ENCODE measurements around the gene VTN. TPM values are rescaled to one million over a fixed set of nuclear protein-coding genes. Genes with fewer than 3 reads are reported as not detected.

VTN gene
- total and polyA plus RNA-seq, 3 donors from 2014 or later = 6.5 to 57.9 (median 9.7) TPM

DNA sequence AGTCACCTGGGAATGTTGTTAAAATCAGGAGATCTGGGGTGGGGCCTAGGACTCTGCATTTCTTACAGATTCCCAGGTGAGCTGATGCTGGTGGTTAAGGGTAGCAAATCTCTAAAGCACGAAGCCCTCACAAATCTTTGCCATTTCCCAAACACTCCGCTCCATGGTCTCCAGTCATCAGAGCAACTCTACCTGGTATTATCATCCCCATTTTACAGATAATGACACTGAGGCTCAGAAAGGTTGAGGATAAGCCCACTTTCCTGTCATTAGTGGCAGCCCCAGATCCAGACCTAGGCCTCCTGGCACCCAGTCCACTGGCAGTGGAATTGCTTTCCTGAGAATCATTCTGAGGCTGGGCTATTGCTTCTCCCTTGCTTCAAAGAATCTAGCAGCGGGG, 27.2 kb upstream of the VTN start:
- H3K36me3 ChIP-seq (ENCODE audit: low read depth, missing control alignments) = no peaks in the 10 kb centered on the region
- no peaks in the 10 kb centered on the region for H3K4me1 ChIP-seq
- H3K4me3 ChIP-seq = no peak overlapping the region
- H3K27me3 ChIP-seq = no peaks in the 10 kb centered on the region
- no peaks in the 10 kb centered on the region for H3K9me3 ChIP-seq
- H3K27ac ChIP-seq = no peak overlapping the region
- TF ChIP-seq, protein P1, sequence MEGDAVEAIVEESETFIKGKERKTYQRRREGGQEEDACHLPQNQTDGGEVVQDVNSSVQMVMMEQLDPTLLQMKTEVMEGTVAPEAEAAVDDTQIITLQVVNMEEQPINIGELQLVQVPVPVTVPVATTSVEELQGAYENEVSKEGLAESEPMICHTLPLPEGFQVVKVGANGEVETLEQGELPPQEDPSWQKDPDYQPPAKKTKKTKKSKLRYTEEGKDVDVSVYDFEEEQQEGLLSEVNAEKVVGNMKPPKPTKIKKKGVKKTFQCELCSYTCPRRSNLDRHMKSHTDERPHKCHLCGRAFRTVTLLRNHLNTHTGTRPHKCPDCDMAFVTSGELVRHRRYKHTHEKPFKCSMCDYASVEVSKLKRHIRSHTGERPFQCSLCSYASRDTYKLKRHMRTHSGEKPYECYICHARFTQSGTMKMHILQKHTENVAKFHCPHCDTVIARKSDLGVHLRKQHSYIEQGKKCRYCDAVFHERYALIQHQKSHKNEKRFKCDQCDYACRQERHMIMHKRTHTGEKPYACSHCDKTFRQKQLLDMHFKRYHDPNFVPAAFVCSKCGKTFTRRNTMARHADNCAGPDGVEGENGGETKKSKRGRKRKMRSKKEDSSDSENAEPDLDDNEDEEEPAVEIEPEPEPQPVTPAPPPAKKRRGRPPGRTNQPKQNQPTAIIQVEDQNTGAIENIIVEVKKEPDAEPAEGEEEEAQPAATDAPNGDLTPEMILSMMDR (IDR thresholded peaks at IDR 0.05) = no peak
- no peak for TF ChIP-seq POLR2A (IDR thresholded peaks at IDR 0.05)
- intact Hi-C loops (cut with DNase I; ENCODE audit: low total_unique reads) = no loop called here
- DNase-seq = no peak
- WGBS, 2 donors = 96 to 97% methylated on average over 3 of the region's 3 CpGs

DNA sequence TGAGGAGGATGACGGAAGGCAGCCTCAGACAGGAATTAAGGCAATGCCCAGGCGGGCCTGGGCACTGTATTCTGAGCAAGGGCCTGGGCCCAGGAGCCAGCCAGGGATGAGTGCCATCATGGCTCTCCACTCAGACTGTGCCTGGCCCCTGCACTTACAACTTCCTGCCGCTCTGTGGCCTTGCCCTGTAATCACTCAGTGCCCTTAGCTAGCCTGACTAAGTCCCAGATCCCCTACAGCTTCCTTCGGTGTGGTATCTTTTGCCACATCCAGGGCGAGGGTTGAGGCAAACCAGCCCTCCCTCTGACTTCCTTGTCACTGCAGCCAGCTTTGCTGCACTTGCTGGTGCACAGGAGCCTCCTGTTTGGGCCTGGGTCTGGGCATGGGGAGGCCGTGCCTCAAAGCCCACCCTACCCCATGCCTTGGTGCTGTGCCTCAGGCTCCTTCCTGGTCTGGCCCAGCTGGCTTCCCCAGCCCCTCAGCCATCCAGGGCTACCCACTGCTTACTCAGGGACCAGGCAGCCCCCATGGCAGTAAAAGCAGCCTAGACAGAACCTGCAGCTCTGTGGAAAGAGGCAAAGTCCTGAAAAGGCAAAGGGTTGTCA, 26.6 kb upstream of the VTN start:
- Histone ChIP-seq H3K4me3 (no peak overlapping the region), H3K27ac (no peak overlapping the region), H3K27me3 (no peaks in the 10 kb centered on the region), H3K36me3 (ENCODE audit: low read depth, missing control alignments) (no peaks in the 10 kb centered on the region), H3K9me3 (no peaks in the 10 kb centered on the region), H3K4me1 (no peaks in the 10 kb centered on the region)
- WGBS, 2 donors = 75% methylated on average over 6 of the region's 6 CpGs; no CpG with 5 or more reads in 1 of the 2 donors
- intact Hi-C loops (cut with DNase I; ENCODE audit: low total_unique reads) = no loop called here
- no peak for DNase-seq
- no peak for TF ChIP-seq POLR2A (IDR thresholded peaks at IDR 0.05)
- TF ChIP-seq, protein P1 (IDR thresholded peaks at IDR 0.05) = no peak

DNA sequence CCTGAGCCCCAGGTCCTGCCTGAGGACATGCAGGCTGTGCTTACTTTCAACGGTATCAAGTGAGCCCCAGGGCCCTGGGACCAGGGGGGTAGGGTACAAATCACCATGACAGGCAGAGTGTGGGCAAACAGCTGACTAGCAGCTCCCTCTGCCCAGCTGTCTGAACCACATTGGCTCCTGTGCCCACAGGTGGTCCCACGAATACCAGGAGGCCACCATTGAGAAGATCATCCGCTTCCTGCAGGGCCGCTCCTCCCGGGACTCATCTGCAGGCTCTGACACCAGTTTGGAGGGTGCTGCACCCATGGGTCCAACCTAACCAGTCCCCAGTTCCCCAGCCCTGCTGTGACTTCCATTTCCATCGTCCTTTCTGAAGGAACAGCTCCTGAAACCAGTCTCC, 25.9 kb upstream of the VTN start:
- H3K4me3 ChIP-seq = no peak overlapping the region
- no peaks in the 10 kb centered on the region for H3K36me3 ChIP-seq (ENCODE audit: low read depth, missing control alignments)
- 84 to 96% methylated on average over 4 to 6 of the region's 6 CpGs for WGBS, 2 donors
- H3K4me1 ChIP-seq = no peaks in the 10 kb centered on the region
- H3K9me3 ChIP-seq = no peaks in the 10 kb centered on the region
- no peak for DNase-seq
- no peak overlapping the region for H3K27ac ChIP-seq
- H3K27me3 ChIP-seq = no peaks in the 10 kb centered on the region
- intact Hi-C loops (cut with DNase I; ENCODE audit: low total_unique reads) = no loop called here
- no peak for TF ChIP-seq POLR2A (IDR thresholded peaks at IDR 0.05)
- TF ChIP-seq, protein P1 (IDR thresholded peaks at IDR 0.05) = no peak

DNA sequence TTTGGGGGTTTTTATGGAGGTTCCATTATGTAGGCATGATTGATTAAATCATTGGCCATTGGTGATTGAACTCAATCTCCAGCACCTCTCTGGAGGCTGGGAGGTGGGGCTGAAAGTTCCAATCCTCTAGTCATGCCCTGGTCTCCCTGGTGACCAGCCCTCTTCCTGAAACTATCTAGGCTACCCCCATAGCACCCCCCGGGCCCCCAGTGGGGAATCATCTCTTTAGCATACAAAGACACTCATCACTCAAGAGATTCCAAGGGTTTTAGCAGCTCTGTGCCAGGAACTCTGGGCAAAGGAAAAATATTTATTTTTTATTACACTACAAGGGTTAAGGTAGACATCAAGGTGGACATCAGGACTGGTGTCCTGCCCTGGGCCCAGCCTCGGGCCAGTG, 25.3 kb upstream of the VTN start:
- intact Hi-C loops (cut with DNase I; ENCODE audit: low total_unique reads) = no loop called here
- TF ChIP-seq POLR2A (IDR thresholded peaks at IDR 0.05) = no peak
- no peaks in the 10 kb centered on the region for H3K27me3 ChIP-seq
- H3K27ac ChIP-seq = no peak overlapping the region
- no peak overlapping the region for H3K4me3 ChIP-seq
- H3K4me1 ChIP-seq = no peaks in the 10 kb centered on the region
- H3K36me3 ChIP-seq (ENCODE audit: low read depth, missing control alignments) = no peaks in the 10 kb centered on the region
- 42 to 57% methylated on average over 1 to 2 of the region's 2 CpGs for WGBS, 2 donors
- no peak for DNase-seq
- no peaks in the 10 kb centered on the region for H3K9me3 ChIP-seq

DNA sequence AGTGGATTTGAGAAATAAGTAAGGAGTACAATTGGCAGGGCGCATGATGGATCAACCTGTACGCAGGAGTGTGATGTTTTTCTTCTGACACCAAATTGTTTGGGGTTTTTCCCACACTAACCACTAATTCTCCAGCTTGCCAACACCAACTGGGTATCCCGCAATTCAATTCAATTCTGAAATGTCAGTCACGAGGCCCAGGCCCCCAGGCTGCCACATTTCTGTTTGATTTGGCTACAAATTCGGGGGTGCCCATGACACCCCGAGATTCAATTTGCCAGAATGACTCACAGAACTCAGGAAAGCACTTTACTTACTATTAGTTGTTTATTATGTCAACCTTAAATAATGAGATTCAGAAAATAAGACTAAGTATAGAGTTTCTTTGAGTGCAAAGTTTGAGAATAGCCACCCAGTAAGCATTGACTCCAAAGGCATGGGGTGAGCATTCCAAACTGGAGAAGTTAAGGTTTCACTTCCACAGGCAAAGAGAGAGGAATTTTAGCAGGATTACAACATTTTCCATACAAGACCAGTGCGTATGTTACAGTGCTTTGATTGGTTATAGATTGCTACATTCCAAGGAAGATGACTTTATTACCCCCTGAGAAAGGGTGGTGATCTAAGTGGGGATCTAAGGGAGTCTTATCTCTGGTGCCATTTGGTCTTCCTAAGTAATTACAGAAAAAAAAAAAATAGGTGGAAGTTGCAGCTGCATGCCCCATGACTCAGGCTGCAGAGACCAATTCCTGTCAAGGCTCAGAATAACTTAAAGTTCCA, 24.4 kb upstream of the VTN start:
- no peak for DNase-seq
- TF ChIP-seq POLR2A (IDR thresholded peaks at IDR 0.05) = no peak
- TF ChIP-seq, protein P1 (IDR thresholded peaks at IDR 0.05) = no peak
- H3K27ac ChIP-seq = no peak overlapping the region
- no peaks in the 10 kb centered on the region for H3K36me3 ChIP-seq (ENCODE audit: low read depth, missing control alignments)
- no peaks in the 10 kb centered on the region for H3K4me1 ChIP-seq
- H3K4me3 ChIP-seq = no peak overlapping the region
- H3K27me3 ChIP-seq = no peaks in the 10 kb centered on the region
- intact Hi-C loops (cut with DNase I; ENCODE audit: low total_unique reads) = no loop called here
- 74 to 75% methylated on average over 7 of the region's 7 CpGs for WGBS, 2 donors
- no peaks in the 10 kb centered on the region for H3K9me3 ChIP-seq
